Measurements from ENCODE around the gene GAK.
A peak's percentile ranks its signal among the peaks of the same experiment; 100 is the strongest.

Gene GAK

GRCh38 chr4:882646-883045, 49.5 kb downstream of the GAK start:
- in situ Hi-C loops (cut with MboI; ENCODE audit: low pct_unique_long_range_greater_than_20kb, low sequenced_read_pairs, unreplicated experiment) = no loop called here
- no peak for TF ChIP-seq CTCF (IDR thresholded peaks at IDR 0.05; ENCODE audit: extremely low read depth, insufficient read depth, missing control alignments)
- DNase-seq (ENCODE audit: low spot score) = no peak

- no peak for TF ChIP-seq CTCF (IDR thresholded peaks at IDR 0.05; ENCODE audit: extremely low read depth, insufficient read depth, missing control alignments)
Observed at GRCh38 chr4:881709-882108, 50.4 kb downstream of the GAK start.

GRCh38 chr4:880684-881405, 51.3 kb downstream of the GAK start:
- DNase-seq (ENCODE audit: low spot score) = no peak
- no peak for TF ChIP-seq CTCF (IDR thresholded peaks at IDR 0.05; ENCODE audit: extremely low read depth, insufficient read depth, missing control alignments)
- in situ Hi-C loops (cut with MboI; ENCODE audit: low pct_unique_long_range_greater_than_20kb, low sequenced_read_pairs, unreplicated experiment) = no loop called here

More at GRCh38 chr4:881709-882108, 50.4 kb downstream of the GAK start:
- DNase-seq (ENCODE audit: low spot score) = no peak
- in situ Hi-C loops (cut with MboI; ENCODE audit: low pct_unique_long_range_greater_than_20kb, low sequenced_read_pairs, unreplicated experiment) = no loop called here

- no peak for TF ChIP-seq CTCF (IDR thresholded peaks at IDR 0.05; ENCODE audit: extremely low read depth, insufficient read depth, missing control alignments)
- peak; percentile 86 for DNase-seq (ENCODE audit: low spot score)
- in situ Hi-C loops (cut with MboI; ENCODE audit: low pct_unique_long_range_greater_than_20kb, low sequenced_read_pairs, unreplicated experiment) = no loop called here
Observed at GRCh38 chr4:879729-880077, 52.4 kb downstream of the GAK start.

GRCh38 chr4:878796-879728, 53.1 kb downstream of the GAK start:
- no peak for DNase-seq (ENCODE audit: low spot score)
- TF ChIP-seq CTCF (IDR thresholded peaks at IDR 0.05; ENCODE audit: extremely low read depth, insufficient read depth, missing control alignments) = no peak
- in situ Hi-C loops (cut with MboI; ENCODE audit: low pct_unique_long_range_greater_than_20kb, low sequenced_read_pairs, unreplicated experiment) = no loop called here

GRCh38 chr4:877502-877901, 54.6 kb downstream of the GAK start:
- no peak for TF ChIP-seq CTCF (IDR thresholded peaks at IDR 0.05; ENCODE audit: extremely low read depth, insufficient read depth, missing control alignments)
- in situ Hi-C loops (cut with MboI; ENCODE audit: low pct_unique_long_range_greater_than_20kb, low sequenced_read_pairs, unreplicated experiment) = no loop called here
- no peak for DNase-seq (ENCODE audit: low spot score)

Measured in GM13977 (cell line).